NCI-H82 (cell line): Measurements from ENCODE around the gene CD22.
"Not testable (repeated sequence)": the region's sequence is repeated elsewhere in the genome, so short reads cannot be mapped to it uniquely, and the experiment has no call there.

ENCODE experiments used
- DNase-seq: peaks from one replicate; lab custom pipeline; 2025; lab: John Stamatoyannopoulos, UW

The CD22 gene

GRCh38 chr19:35341565-35342225, 12.7 kb downstream of the CD22 start:
- no peak for DNase-seq

DNA sequence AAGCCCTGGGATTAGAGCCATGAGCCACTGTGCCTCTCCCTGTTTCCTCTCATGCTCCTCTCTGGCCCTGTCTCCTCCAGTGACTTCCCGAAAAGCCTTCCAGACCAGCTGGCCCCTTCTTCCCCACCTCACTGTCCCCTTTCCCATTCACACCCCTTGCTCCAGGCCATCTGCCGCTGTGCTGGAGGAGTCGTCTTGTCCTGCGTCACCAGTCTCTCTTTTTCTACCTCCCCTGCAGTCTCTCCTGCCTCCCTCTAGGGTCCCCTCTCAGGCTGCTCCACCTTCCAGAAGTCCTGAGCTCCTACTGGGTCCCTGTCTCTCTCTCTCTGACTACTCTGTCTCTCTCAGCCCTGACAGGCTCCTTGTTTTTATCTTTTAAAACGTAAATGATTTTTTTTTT, 13.4 kb downstream of the CD22 start:
- peak; percentile 82 for DNase-seq

DNA sequence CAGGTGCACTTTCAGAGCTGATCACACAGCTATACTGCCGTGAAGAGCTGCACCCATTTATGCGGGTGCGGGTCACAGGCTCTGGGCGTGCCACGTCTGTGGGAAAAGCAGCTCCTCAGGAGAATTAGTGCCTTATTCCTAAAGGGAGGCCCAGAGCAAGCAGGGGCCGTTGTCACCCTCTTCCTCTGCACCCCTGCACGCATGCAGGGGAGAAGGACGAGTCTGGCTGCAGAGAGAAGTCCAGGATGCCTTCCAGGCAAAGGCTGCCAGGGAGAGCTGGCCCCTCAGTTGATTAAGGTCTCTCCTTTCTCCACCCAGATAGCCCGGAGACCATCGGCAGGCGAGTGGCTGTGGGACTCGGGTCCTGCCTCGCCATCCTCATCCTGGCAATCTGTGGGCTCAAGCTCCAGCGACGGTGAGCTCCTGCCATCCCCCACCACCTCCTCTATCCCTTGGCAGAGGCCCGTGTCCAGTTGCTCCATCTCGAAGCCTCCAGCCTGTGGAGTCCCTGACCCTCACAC, 15.6 kb downstream of the CD22 start:
- no peak for DNase-seq

DNA sequence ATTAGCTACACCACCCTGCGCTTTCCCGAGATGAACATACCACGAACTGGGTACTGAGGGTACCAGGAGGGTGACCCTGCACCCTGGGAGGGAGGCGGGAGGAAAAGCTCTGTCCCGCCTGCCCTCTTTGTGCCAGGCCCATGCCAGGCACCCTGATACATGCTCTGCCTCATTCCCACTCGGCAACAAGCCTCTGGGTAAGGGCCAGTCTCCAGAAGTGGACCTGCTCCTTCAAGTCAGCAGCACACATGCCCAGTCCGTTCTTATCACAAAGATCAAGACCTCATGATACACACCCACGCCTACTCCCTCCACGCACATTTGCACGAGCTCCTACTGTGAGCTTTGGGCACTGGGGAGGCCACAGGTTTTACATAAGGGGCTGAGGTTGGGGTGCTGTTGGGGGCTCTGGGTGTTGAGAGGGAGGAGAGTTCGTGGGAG, 16.7 kb downstream of the CD22 start:
- DNase-seq, result no peak

- no peak for DNase-seq
Observed at GRCh38 chr19:35346193-35347052, 17.4 kb downstream of the CD22 start.

DNA sequence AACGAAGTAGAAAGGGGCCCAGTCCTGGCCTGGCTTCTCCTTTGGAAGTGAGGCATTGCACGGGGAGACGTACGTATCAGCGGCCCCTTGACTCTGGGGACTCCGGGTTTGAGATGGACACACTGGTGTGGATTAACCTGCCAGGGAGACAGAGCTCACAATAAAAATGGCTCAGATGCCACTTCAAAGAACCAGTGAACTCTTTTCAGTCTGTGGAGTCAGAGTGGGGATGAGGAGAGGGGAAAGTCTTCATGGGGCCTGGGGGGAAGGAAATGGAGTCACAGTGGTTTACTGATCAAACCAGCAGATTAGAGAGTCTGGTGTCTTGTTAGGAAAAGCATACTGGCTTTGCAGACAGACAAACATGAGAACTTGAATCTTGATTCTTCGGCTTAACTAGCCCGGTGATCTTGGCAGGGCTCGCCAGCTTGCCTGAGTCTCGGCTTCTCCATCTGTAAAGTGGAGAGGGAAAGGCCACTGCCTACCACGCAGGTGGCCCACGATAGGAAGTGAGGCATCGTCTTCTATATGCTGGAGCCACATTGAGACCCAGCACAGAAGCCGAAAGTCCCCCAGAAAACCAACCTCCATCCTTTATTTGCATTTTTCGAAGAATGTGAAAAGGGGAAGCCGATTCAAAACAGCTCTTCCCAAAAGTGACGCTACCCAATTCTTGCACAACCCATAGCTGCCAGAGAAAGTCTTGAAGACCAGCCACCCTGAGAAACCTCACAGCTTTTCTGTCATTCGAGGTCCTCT, 18.4 kb downstream of the CD22 start, which contains the start of gene FFAR1:
FFAR1 (plus strand) TSS at position 732 of the 759 bp plus-strand sequence. CDS start 3,650 bp downstream, outside the sequence.
- no peak for DNase-seq

GRCh38 chr19:35347930-35348298, 18.9 kb downstream of the CD22 start:
- DNase-seq, result no peak

DNA sequence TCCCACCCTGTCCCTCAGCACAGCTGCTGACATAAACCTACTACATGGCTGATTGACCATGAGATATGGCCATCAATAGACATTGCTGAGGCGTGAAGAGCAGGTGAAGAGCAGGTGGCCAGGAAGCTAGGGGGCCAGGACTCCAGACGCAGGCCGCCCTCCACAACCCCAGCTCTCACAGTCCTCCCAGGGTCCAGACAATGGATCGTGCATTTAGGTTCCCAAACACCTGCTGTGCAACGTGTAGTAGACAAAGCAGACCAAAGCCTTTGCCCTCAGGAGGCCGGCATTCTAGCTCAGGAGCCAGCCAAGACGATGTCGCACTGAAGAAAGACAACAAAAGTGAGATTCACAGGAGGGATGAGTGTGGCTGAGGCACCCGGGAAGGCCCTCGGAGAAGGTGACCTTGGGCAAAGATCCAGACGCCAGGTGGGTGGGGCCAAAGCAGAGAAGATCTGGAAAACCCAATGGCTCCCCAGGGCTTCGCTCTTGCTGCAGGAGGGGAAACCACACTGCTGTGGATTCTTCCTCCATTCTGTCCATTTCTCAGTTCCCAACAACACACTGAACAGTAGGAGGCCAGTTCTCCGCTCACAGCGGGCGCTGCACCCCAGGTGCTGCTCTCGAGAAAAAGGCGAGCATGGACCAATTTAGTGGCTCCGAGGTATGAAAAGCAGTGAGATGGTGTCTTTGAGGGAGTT, 20.1 kb downstream of the CD22 start:
- no peak for DNase-seq

DNA sequence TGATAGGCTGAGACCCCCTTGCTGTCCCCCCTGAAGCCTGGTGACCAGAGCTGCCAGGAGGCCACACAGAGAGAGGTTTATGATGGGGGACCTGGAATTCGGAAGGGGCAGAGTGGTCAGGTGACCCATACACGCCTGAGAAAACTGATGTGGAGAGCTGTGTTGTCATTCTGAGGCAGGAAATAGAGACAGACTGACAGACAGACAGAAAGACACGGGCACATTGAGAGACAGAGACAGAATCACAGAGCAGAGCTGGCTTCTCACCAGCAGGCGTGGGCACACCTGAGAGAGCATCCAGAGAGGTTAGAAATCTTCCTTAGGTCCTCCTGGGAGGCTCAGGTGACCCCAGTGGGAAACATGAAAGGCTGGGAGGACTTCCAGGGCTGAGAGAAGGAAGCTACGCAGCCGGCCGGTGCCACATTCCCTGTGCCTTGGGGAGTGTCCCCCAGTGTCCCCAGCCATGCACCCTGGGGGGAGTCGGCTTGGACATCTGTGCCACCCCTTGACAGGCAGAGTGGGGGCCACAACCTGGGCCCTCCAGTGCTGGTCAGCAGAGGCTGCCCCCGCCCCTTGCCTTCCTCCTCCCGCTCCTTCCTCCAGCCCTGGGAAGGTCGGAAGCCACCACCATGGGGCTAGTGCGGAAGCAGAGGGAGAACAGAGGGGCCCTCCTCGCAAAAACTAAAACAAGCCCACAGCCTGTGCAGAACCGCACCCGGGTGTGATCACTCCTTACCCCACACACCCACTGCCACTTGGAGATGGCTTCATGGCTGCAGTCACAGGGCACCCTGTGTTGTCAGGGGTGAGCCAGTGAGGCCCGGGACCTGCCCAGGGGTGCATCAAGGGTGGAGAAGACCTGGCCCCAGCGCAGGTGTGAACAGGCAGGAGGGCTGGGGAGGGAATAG, 20.9 kb downstream of the CD22 start:
- no peak for DNase-seq

DNA sequence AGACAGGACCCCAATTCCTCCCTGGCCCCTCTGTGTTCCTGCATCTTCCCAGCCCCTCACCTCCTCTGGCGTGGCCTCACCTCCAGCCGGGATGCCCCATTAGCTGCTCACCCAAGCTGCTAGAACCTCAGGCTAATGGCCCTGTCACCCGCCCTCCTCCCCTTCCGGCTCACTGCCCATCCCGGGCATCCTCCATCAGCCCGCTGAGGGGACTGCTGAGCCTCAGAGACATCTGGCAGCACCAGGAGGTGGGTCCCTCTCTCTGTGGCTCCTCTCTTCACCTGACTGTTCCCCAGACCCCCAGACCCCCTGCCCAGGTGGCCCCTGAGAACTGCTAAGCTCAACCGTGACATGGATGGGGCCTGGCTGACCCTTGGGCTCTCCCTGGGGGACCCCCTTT, 21.6 kb downstream of the CD22 start:
- no peak for DNase-seq

DNA sequence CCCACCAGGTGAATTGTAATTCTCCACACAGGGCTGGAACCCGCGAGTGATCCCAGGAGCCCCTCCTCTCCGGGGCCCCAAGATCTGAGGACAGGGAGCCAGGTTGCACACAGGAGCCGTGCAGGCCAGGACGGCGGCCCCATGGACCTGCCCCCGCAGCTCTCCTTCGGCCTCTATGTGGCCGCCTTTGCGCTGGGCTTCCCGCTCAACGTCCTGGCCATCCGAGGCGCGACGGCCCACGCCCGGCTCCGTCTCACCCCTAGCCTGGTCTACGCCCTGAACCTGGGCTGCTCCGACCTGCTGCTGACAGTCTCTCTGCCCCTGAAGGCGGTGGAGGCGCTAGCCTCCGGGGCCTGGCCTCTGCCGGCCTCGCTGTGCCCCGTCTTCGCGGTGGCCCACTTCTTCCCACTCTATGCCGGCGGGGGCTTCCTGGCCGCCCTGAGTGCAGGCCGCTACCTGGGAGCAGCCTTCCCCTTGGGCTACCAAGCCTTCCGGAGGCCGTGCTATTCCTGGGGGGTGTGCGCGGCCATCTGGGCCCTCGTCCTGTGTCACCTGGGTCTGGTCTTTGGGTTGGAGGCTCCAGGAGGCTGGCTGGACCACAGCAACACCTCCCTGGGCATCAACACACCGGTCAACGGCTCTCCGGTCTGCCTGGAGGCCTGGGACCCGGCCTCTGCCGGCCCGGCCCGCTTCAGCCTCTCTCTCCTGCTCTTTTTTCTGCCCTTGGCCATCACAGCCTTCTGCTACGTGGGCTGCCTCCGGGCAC, 22.6 kb downstream of the CD22 start:
- DNase-seq, result no peak

DNA sequence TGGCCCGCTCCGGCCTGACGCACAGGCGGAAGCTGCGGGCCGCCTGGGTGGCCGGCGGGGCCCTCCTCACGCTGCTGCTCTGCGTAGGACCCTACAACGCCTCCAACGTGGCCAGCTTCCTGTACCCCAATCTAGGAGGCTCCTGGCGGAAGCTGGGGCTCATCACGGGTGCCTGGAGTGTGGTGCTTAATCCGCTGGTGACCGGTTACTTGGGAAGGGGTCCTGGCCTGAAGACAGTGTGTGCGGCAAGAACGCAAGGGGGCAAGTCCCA, 23.1 kb downstream of the CD22 start:
- DNase-seq, result no peak

DNA sequence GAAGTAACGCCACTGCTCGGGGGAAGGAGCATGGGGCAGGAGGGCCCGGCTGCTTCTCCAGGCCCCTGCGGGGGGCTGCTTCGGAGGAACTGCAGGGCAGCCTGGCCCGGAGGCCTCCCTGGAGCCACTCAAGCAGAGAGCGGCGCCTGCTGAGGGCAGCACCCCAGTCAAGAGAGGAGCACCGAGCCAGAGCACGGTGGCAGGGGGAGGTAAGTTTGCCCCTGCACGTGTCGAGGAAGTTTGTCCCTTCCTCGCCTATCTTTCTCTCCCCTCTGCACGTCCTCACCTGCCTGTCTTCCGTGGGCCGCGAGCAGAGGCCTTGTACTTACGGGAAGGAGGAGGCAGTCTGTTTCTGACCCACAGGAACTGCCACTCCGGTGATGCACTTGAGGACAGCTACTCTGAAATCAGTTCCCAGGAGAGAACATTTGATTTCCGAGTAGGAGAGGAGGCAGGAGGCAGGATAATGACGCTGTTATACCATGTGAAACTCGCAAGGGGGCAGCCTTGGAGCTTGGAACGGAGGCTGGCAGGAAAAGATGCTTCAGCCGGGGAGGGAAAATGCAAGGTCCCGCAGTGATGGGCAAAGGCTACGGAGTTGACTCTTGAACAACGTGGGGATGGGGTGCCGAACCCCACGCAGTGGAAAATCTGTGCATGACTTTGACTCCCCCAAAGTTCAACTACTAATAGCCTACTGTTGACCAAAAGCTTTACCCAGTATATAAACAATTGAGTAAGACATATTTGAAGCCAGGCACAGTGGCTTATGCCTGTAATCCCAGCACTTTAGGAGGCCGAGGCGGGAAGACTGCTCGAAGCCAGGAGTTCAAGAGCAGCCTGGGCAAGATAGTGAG, 23.7 kb downstream of the CD22 start:
- DNase-seq, result peak; percentile 78

DNA sequence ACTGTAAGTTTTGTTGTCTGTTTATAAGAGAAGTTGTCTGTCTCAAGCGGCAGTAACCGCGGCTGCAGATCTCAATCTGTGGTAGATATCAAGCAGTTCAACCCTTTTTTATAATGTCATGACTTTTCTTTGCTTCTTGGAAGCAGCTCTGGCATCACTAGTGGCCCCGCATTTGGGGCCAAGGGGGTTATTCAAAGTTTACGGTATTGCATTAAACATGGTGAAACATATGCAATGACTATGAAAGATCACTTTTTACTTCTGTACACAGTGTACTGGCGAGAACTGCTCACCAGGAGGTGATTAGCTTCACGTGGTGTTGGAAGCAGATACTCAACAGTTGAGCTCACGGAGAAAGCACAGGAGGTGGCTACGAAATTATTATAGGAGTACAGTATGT, 24.6 kb downstream of the CD22 start:
- no peak for DNase-seq

- no peak for DNase-seq
Observed at GRCh38 chr19:35354898-35355297, 25.9 kb downstream of the CD22 start.

GRCh38 chr19:35355791-35356460, 26.9 kb downstream of the CD22 start:
- DNase-seq, result no peak

- no peak for DNase-seq
Observed at GRCh38 chr19:35357867-35358573, 29.0 kb downstream of the CD22 start, which contains the start of gene FFAR3. Gene FFAR3 (plus strand): TSS chr19:35358460. CDS start chr19:35358891, 431 bp downstream.

- DNase-seq, result not testable (repeated sequence)
Observed at GRCh38 chr19:35358834-35359233, 29.8 kb downstream of the CD22 start.
